ENCODE data around the gene NAP1L1.

GRCh38 chr12:76096079-76096646, 11.7 kb upstream of the NAP1L1 start:
- TF ChIP-seq POLR2AphosphoS5 (IDR thresholded peaks at IDR 0.05; ENCODE audit: low read depth, low read length): no peak
- no peak for TF ChIP-seq POLR2A (IDR thresholded peaks at IDR 0.05; ENCODE audit: low read depth, low read length)
- TF ChIP-seq PAX5 (IDR thresholded peaks at IDR 0.05; ENCODE audit: insufficient read depth, low read length, severe bottlenecking): no peak

Data from GM12891 (cell line).